Loucy (cell line): ENCODE data around the gene MDM4.

Source experiments
- H2AFZ ChIP-seq: fragments of 200-600 bp; sonication (generic); 2 replicates; pipeline ENCODE4 v1.6.0; 2016; ENCODE audit warnings: antibody characterized with exemption, mild to moderate bottlenecking, low read length, moderate library complexity
- H3F3A ChIP-seq: fragments of 200-600 bp; 2 replicates; pipeline ENCODE4 v1.6.0; 2016; ENCODE audit warnings: antibody characterized with exemption, low read depth, mild to moderate bottlenecking
- H3K27me3 ChIP-seq: fragments of 200-600 bp; sonication (generic); 2 replicates; pipeline ENCODE4 v1.6.1; 2014; ENCODE audit warnings: low read length, mild to moderate bottlenecking; ENCODE audit not compliant: insufficient read depth, poor library complexity, severe bottlenecking
- H3K36me3 ChIP-seq: fragments of 200-600 bp; sonication (generic); 2 replicates; pipeline ENCODE4 v1.6.1; 2016; ENCODE audit warnings: low read length; ENCODE audit not compliant: insufficient read depth
- H3K4me1 ChIP-seq: fragments of 200-600 bp; sonication (generic); 2 replicates; pipeline ENCODE4 v1.5.1; 2014; ENCODE audit warnings: low read length, mild to moderate bottlenecking; ENCODE audit not compliant: insufficient read depth, poor library complexity, severe bottlenecking
- H3K4me2 ChIP-seq: fragments of 200-600 bp; sonication (generic); 2 replicates; pipeline ENCODE4 v1.6.0; 2014; ENCODE audit warnings: antibody characterized with exemption, low read length, low read depth, mild to moderate bottlenecking; ENCODE audit not compliant: poor library complexity, severe bottlenecking
- H3K4me3 ChIP-seq: fragments of 200-600 bp; sonication (generic); 2 replicates; pipeline ENCODE4 v1.5.1; 2014; ENCODE audit warnings: low read length, mild to moderate bottlenecking, mixed read lengths; ENCODE audit not compliant: poor library complexity, severe bottlenecking
- H3K79me2 ChIP-seq: fragments of 200-600 bp; sonication (generic); 2 replicates; pipeline ENCODE4 v1.6.1; 2014; ENCODE audit warnings: low read length; ENCODE audit not compliant: insufficient read depth
- H3K9ac ChIP-seq: fragments of 200-600 bp; sonication (generic); 2 replicates; pipeline ENCODE4 v1.6.0; 2014; ENCODE audit warnings: mild to moderate bottlenecking, low read depth, low read length, moderate library complexity; ENCODE audit not compliant: poor library complexity, severe bottlenecking
- H3K9me2 ChIP-seq: fragments of 200-600 bp; sonication (generic); replicated peaks from 2 replicates; pipeline ENCODE4 v1.6.1; 2016; ENCODE audit warnings: low read depth, low read length, mixed read lengths
- H3K9me3 ChIP-seq: fragments of 200-600 bp; sonication (generic); 2 replicates; pipeline ENCODE4 v1.6.1; 2014; ENCODE audit warnings: mild to moderate bottlenecking, antibody characterized with exemption, low read length, low read depth; ENCODE audit not compliant: insufficient read depth
- H4K20me1 ChIP-seq: fragments of 200-600 bp; sonication (generic); 2 replicates; pipeline ENCODE4 v1.6.0; 2014; ENCODE audit warnings: antibody characterized with exemption, low read length, mild to moderate bottlenecking; ENCODE audit not compliant: insufficient read depth, poor library complexity, severe bottlenecking
- CTCF ChIP-seq: fragments of 200-600 bp; sonication (generic); conservative IDR thresholded peaks from 2 replicates; pipeline ENCODE4 v1.5.1; 2014; ENCODE audit warnings: mild to moderate bottlenecking, antibody characterized with exemption, low read length
- EZH2phosphoT487 ChIP-seq: fragments of 200-600 bp; IDR thresholded peaks from 2 replicates; pipeline ENCODE4 v1.6.1; 2018; ENCODE audit warnings: antibody characterized with exemption, mild to moderate bottlenecking, moderate library complexity, borderline replicate concordance

MDM4 gene

GRCh38 chr1:204502241-204502640, 14.0 kb upstream of the MDM4 start:
- Histone ChIP-seq H3K36me3 (no peaks in the 10 kb centered on the region), H2AFZ (no peak overlapping the region)
- TF ChIP-seq EZH2phosphoT487 (no peak), CTCF (no peak)

GRCh38 chr1:204503122-204503912, 12.9 kb upstream of the MDM4 start:
- H4K20me1 ChIP-seq, result no peaks in the 10 kb centered on the region
- no peaks in the 10 kb centered on the region for H3K36me3 ChIP-seq
- no peak for TF ChIP-seq EZH2phosphoT487
- TF ChIP-seq CTCF, result peak; percentile 94
- peaks cover 13% of the 10 kb centered on the region; the same call in 1 of the 2 replicates for H3F3A ChIP-seq
- no peaks in the 10 kb centered on the region for H3K9me3 ChIP-seq
- no peak overlapping the region for H3K4me3 ChIP-seq
- H3K4me1 ChIP-seq, result peaks cover 7% of the 10 kb centered on the region
- peak overlapping the region; percentile 13 for H3K4me2 ChIP-seq
- peak overlapping the region; percentile 61 for H2AFZ ChIP-seq
- no peaks in the 10 kb centered on the region for H3K79me2 ChIP-seq
- H3K9me2 ChIP-seq, result no peaks in the 10 kb centered on the region
- H3K27me3 ChIP-seq, result no peaks in the 10 kb centered on the region
- peak overlapping the region; percentile 3 for H3K9ac ChIP-seq

More at GRCh38 chr1:204502241-204502640, 14.0 kb upstream of the MDM4 start:
- Histone ChIP-seq H3K79me2 (no peaks in the 10 kb centered on the region), H3K9ac (no peak overlapping the region), H4K20me1 (no peaks in the 10 kb centered on the region), H3K4me1 (peaks cover 7% of the 10 kb centered on the region), H3K4me2 (no peak overlapping the region), H3K4me3 (no peak overlapping the region), H3K27me3 (no peaks in the 10 kb centered on the region), H3F3A (peaks cover 13% of the 10 kb centered on the region; the same call in 1 of the 2 replicates), H3K9me2 (no peaks in the 10 kb centered on the region), H3K9me3 (no peaks in the 10 kb centered on the region)

GRCh38 chr1:204503913-204504519, 12.2 kb upstream of the MDM4 start:
- Histone ChIP-seq H3K9me2 (no peaks in the 10 kb centered on the region), H3K79me2 (no peaks in the 10 kb centered on the region), H2AFZ (peak overlapping the region; percentile 61), H4K20me1 (no peaks in the 10 kb centered on the region), H3K9me3 (no peaks in the 10 kb centered on the region), H3K27me3 (no peaks in the 10 kb centered on the region), H3K36me3 (no peaks in the 10 kb centered on the region), H3K9ac (peak overlapping the region; percentile 3), H3K4me1 (peaks cover 7% of the 10 kb centered on the region), H3K4me3 (no peak overlapping the region), H3F3A (peaks cover 13% of the 10 kb centered on the region; the same call in 1 of the 2 replicates), H3K4me2 (peak overlapping the region; percentile 13)
- no peak for TF ChIP-seq EZH2phosphoT487
- no peak for TF ChIP-seq CTCF
